HepG2 (cell line): ENCODE measurements around the gene TMEM125. TPM values are rescaled to one million over a fixed set of nuclear protein-coding genes. Genes with fewer than 3 reads are reported as not detected.

Source experiments
- ATAC-seq: fragments of 200-7000 bp; cut with Tn5 transposase; 3 replicates; pipeline ENCODE4 v1.9.1; 2020; ENCODE audit warnings: mild to moderate bottlenecking, moderate library complexity
- BruUV-seq: library from RNA; stranded (reverse); fragments of 400-500 nt; replicated peaks from 2 replicates; lab custom pipeline; 2021; lab: Mats Ljungman, UMichigan
- CTCF ChIA-PET: fragments of 300-600 bp; formaldehyde crosslinking; extraction: SDS; loops from one replicate; lab custom pipeline; 2021; ENCODE audit warnings: low total read pairs, inconsistent platforms, low intra/inter-chr PET ratio; lab: Yijun Ruan, JAX
- POLR2A ChIA-PET: fragments of 350-600 bp; sonication (Branson Sonifier 250); formaldehyde crosslinking; loops from one replicate; lab custom pipeline; 2020; ENCODE audit warnings: antibody characterized with exemption, inconsistent platforms; lab: Yijun Ruan, JAX
- DNase-seq: peaks from one replicate; pipeline ENCODE4 v3.0.0-alpha.2; 2015; ENCODE audit warnings: low spot score
- FAIRE-seq: peaks from 3 replicates; lab custom pipeline; 2011; peaks lifted over from hg19 to GRCh38; lab: Jason Lieb, UNC
- H2AFZ ChIP-seq: one replicate; pipeline ENCODE4 v1.6.1; 2011; ENCODE audit warnings: low read length, inconsistent platforms
- H3K27ac ChIP-seq: fragments of 300-600 bp; 3 replicates; pipeline ENCODE4 v1.8.0; 2011; ENCODE audit warnings: mixed run types, mild to moderate bottlenecking, mixed read lengths, low read length, inconsistent platforms; ENCODE audit not compliant: insufficient read depth; ENCODE audit errors: extremely low read length
- H3K27me3 ChIP-seq, 2 experiments: fragments of 200-600 bp in 1 of 2; 2 replicates in 1 of 2; 3 replicates in 1 of 2; pipeline versions ENCODE4 v1.6.0 to v1.8.0; 2011; ENCODE audit warnings: low read length in 2 of 2, mild to moderate bottlenecking in 2 of 2, moderate library complexity in 2 of 2, inconsistent platforms in 1 of 2; ENCODE audit not compliant: insufficient read depth in 2 of 2, control insufficient read depth in 1 of 2
- H3K36me3 ChIP-seq, 2 experiments: fragments of 200-600 bp in 1 of 2; replicated peaks in 1 of 2; 2 replicates in 1 of 2; 3 replicates in 1 of 2; pipeline versions ENCODE4 v1.5.1 to v1.8.0; 2011; ENCODE audit warnings: low read length in 2 of 2, inconsistent platforms in 1 of 2; ENCODE audit not compliant: insufficient read depth in 2 of 2, control insufficient read depth in 1 of 2
- H3K4me1 ChIP-seq: 2 replicates; pipeline ENCODE4 v1.5.1; 2012; ENCODE audit warnings: low read length, inconsistent platforms; ENCODE audit not compliant: insufficient read depth
- H3K4me2 ChIP-seq: 2 replicates; pipeline ENCODE4 v1.6.0; 2011; ENCODE audit warnings: low read depth, low read length, inconsistent platforms
- H3K4me3 ChIP-seq, 3 experiments: fragments of 200-600 bp in 1 of 3; sonication (generic), shearing (Covaris generic) in 1 of 3; replicated peaks in 1 of 3; 2 replicates each; pipeline ENCODE4 v1.5.1; 2011 to 2016; ENCODE audit warnings: low read length in 3 of 3, inconsistent platforms in 2 of 3, low read depth in 2 of 3, mild to moderate bottlenecking in 2 of 3, control low read depth in 1 of 3, mixed read lengths in 1 of 3; ENCODE audit not compliant: insufficient read depth in 1 of 3
- H3K79me2 ChIP-seq: one replicate; pipeline ENCODE4 v1.6.1; 2011; ENCODE audit warnings: low read length, inconsistent platforms; ENCODE audit not compliant: insufficient read depth
- H3K9ac ChIP-seq: 2 replicates; pipeline ENCODE4 v1.6.0; 2011; ENCODE audit warnings: mild to moderate bottlenecking, low read depth, low read length, inconsistent platforms; ENCODE audit not compliant: insufficient read depth
- H3K9me3 ChIP-seq: 2 replicates; pipeline ENCODE4 v1.5.1; 2012; ENCODE audit warnings: mild to moderate bottlenecking, low read length
- H4K20me1 ChIP-seq: 2 replicates; pipeline ENCODE4 v1.6.0; 2011; ENCODE audit warnings: inconsistent platforms, mild to moderate bottlenecking, low read length, moderate library complexity; ENCODE audit not compliant: insufficient read depth
- CC2D1A ChIP-seq: sonication (generic); formaldehyde crosslinking; IDR thresholded peaks from 2 replicates; pipeline ENCODE4 v1.8.1; 2023; ENCODE audit warnings: mild to moderate bottlenecking, missing genetic modification reagents
- PCBP1 ChIP-seq: fragments of 200-400 bp; formaldehyde crosslinking; IDR thresholded peaks from 2 replicates; pipeline ENCODE4 v1.6.1; 2017; ENCODE audit warnings: mild to moderate bottlenecking, low read depth, low read length, borderline replicate concordance
- ZNF382 ChIP-seq: sonication (generic); formaldehyde crosslinking; IDR thresholded peaks from 2 replicates; pipeline ENCODE4 v1.5.0; 2020; ENCODE audit warnings: missing genetic modification reagents, mild to moderate bottlenecking, borderline replicate concordance
- WGBS: methylation state at CpG from one replicate; pipeline ENCODE4 v1.1.6; 2017; ENCODE audit warnings: low lambda C conversion rate; 5-methylcytosine and 5-hydroxymethylcytosine counted together
- in situ Hi-C: cut with HindIII; loops from 2 replicates; pipeline ENCODE4 v1.10.0; 2017; ENCODE audit warnings: low pct_unique_long_range_greater_than_20kb; ENCODE audit not compliant: extremely low pct_ligation_motif_present
- intact Hi-C: fragments of 100-400 bp; cut with micrococcal nuclease; formaldehyde crosslinking; loops from one replicate; pipeline ENCODE4 v1.10.0; 2022; ENCODE audit not compliant: unreplicated experiment
- polyA plus RNA-seq, 8 experiments: library from polyadenylated mRNA; depleted of rRNA in 3 of 8; stranded (reverse) in 7 of 8; unstranded in 1 of 8; fragments of >200 nt; fragmentation: Illumina TruSeq in 4 of 8; extraction: Trizol in 4 of 8; gene quantifications; 2 replicates each; pipeline versions ENCODE4 v1.2.1 to v1.2.3, GENCODE V29; 2011 to 2016; ENCODE audit warnings: low read depth in 4 of 8, missing spikeins in 1 of 8, mixed read lengths in 1 of 8; ENCODE audit not compliant: insufficient read depth in 1 of 8
- total RNA-seq, 5 experiments: library from RNA; depleted of rRNA; stranded (reverse); fragments of >200 nt; fragmentation: Illumina TruSeq; extraction: Trizol; gene quantifications; 2 replicates each; pipeline ENCODE4 v1.2.3, GENCODE V29; 2016; ENCODE audit warnings: low read depth in 1 of 5
- TF ChIP-seq, protein P1 (sequence below): sonication (generic); formaldehyde crosslinking; IDR thresholded peaks from 2 replicates; pipeline ENCODE4 v1.4.0; 2020; ENCODE audit warnings: missing genetic modification reagents
- TF ChIP-seq, protein P2 (sequence below): sonication (generic); formaldehyde crosslinking; IDR thresholded peaks from 2 replicates; pipeline ENCODE4 v1.8.1; 2022; ENCODE audit warnings: low read depth, mild to moderate bottlenecking, missing genetic modification reagents

The TMEM125 gene
- total and polyA plus RNA-seq, 2 of the 13 experiments (the other 11 are each of a cell fraction or from before 2014, with no cell fraction given) = 0.03 TPM; not detected in 1

DNA sequence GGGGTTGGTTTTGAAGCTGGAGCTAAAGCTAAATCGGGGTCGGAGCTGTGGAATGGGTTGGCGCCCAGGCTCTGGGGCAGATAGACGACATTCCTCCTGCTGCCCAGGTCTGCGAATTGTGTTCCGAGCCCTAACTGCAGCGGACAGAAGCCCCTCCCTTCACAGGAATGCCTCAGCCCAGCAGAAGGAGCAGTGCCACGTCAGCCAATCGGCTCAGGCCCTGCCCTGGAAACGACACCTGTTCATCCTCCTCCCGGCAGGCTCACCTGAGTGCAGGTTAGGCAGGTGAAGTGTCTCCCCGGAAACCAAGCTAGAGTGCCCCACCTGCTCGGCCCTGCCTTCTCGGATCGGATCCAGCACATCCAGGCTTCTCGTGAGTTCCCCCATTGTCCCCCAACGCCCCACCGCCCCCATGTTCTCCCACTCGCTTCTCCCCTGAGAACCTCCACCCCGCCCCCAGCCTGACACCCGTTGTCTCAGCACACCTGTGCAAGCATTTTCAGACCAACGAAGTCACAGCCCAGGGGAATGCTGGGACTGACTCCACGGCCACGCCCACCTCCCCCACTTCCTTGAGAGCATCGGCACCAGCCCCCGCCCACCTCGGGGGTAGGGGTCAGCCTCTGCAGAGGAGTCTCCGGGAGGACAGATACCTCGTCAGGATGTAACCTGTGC lies 775 bp downstream of the TMEM125 start:
- no peak for ATAC-seq
- Histone ChIP-seq H3K4me2 (peak overlapping the region; percentile 39; the same call in 1 of the 2 replicates), H2AFZ (no peak overlapping the region), H3K4me3 (peak overlapping the region in 1 of 3 experiments; percentile 4; a peak in 1 of 6 replicates), H3K79me2 (no peaks in the 10 kb centered on the region), H4K20me1 (no peaks in the 10 kb centered on the region), H3K9me3 (no peaks in the 10 kb centered on the region), H3K4me1 (peaks cover 71% of the 10 kb centered on the region), H3K9ac (no peak overlapping the region), H3K27me3 (peaks cover 0 to 3% of the 10 kb centered on the region in 2 experiments; a peak in 1 of 5 replicates), H3K27ac (no peak overlapping the region), H3K36me3 (no peaks in the 10 kb centered on the region)
- TF ChIP-seq, protein P1, sequence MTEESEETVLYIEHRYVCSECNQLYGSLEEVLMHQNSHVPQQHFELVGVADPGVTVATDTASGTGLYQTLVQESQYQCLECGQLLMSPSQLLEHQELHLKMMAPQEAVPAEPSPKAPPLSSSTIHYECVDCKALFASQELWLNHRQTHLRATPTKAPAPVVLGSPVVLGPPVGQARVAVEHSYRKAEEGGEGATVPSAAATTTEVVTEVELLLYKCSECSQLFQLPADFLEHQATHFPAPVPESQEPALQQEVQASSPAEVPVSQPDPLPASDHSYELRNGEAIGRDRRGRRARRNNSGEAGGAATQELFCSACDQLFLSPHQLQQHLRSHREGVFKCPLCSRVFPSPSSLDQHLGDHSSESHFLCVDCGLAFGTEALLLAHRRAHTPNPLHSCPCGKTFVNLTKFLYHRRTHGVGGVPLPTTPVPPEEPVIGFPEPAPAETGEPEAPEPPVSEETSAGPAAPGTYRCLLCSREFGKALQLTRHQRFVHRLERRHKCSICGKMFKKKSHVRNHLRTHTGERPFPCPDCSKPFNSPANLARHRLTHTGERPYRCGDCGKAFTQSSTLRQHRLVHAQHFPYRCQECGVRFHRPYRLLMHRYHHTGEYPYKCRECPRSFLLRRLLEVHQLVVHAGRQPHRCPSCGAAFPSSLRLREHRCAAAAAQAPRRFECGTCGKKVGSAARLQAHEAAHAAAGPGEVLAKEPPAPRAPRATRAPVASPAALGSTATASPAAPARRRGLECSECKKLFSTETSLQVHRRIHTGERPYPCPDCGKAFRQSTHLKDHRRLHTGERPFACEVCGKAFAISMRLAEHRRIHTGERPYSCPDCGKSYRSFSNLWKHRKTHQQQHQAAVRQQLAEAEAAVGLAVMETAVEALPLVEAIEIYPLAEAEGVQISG (CRISPR knock-in tag) = no peak
- no peak for TF ChIP-seq CC2D1A (CRISPR knock-in tag)
- no peak for TF ChIP-seq PCBP1
- TF ChIP-seq ZNF382 (CRISPR knock-in tag) = no peak
- TF ChIP-seq, protein P2, sequence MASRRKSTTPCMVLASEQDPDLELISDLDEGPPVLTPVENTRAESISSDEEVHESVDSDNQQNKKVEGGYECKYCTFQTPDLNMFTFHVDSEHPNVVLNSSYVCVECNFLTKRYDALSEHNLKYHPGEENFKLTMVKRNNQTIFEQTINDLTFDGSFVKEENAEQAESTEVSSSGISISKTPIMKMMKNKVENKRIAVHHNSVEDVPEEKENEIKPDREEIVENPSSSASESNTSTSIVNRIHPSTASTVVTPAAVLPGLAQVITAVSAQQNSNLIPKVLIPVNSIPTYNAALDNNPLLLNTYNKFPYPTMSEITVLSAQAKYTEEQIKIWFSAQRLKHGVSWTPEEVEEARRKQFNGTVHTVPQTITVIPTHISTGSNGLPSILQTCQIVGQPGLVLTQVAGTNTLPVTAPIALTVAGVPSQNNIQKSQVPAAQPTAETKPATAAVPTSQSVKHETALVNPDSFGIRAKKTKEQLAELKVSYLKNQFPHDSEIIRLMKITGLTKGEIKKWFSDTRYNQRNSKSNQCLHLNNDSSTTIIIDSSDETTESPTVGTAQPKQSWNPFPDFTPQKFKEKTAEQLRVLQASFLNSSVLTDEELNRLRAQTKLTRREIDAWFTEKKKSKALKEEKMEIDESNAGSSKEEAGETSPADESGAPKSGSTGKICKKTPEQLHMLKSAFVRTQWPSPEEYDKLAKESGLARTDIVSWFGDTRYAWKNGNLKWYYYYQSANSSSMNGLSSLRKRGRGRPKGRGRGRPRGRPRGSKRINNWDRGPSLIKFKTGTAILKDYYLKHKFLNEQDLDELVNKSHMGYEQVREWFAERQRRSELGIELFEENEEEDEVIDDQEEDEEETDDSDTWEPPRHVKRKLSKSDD (CRISPR knock-in tag) = no peak
- 53% methylated on average over 14 of the region's 29 CpGs for WGBS
- intact Hi-C loops (no loop called here), in situ Hi-C loops (no loop called here)
- no peak for FAIRE-seq
- ChIA-PET POLR2A (interaction anchor here (1.1 kb wide), 1 partner anchor 88 kb away, joined by 3 read pairs; the partner anchor contains the start of gene CDC20), CTCF (no interaction called here)
- no TSS peak for BruUV-seq
- no peak for DNase-seq
